HG02943 (cell line): ENCODE measurements around the gene GRM8.

Experiments
- ATAC-seq: cut with Tn5 transposase; IDR thresholded peaks from one replicate; pipeline ENCODE4 v1.9.1; 2021; ENCODE audit warnings: mild to moderate bottlenecking, low read depth, moderate library complexity; ENCODE audit not compliant: unreplicated experiment

Gene GRM8

DNA sequence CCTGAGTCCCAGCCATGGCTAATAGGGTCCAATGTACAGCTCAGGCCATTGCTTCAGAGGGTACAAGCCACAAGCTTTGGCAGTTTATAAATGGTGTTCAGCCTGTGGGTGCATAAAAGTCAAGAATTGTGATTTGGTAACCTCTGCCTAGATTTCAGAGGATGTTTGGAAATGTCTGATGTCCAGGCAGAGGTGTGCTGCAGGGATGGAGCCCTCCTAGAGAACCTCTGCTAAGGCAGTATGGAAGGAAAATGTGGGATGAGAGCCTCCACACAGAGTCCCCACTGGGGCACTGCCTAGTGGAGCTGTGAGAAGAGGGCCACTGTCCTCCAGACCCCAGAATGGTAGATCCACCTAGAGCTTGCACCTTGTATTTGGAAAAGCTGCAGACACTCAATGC, 779.9 kb downstream of the GRM8 start:
- ATAC-seq, result no peak

DNA sequence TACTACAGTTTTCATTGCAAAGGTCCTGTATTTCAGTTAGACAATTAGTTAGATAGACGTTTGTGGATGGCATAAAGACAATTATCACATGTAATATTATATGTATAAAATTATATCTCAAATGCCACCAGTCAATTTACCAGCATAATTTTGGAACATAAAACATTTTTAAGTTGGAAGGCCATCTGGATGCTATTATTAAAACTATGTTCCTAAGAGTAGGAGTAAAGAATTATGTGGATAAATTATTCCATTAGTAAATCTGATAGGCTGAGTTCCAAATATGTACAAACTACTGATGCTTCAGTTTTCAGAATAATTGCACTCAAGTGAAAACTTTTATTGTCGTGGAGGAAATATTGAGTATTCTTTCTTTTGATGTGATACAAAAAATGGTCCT, 790.3 kb downstream of the GRM8 start:
- no peak for ATAC-seq

DNA sequence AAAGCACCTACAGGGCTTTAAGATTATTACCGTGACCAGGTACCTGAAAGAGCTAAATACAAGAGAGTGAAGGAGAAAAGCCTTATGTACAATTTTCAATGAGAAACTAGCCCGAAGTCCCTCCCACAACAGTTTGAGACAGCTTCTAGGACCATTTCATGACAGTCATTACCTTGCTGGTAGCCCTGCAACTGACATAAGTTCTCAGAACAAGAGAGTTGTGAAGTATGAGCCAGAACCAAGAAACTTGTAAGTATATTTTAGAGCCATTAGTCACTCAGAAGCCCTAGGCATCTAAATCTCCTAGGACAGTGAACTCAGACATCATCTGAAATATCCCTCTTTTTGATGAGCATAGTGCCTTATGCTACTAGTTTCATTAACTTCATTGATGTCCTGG, 792.1 kb downstream of the GRM8 start:
- ATAC-seq, result no peak

DNA sequence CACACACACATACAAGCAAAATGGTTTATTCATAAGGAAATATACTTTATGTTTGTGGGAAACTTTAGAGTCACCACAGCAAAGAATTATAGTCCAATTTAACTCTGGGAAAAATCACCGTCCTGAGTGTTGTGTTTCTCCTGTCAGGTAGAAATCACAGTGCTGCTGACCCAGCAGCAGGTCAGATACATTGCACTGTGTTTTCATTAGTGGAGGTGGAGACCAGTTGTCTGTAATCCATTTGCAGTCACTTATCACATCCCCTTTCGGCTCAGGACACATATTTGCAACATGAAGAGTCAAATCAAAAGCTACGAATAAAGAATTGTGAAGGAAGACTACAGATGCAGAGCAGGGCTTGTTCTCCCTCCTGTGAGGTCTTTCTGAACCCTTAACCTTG, 799.6 kb downstream of the GRM8 start:
- ATAC-seq, result no peak

DNA sequence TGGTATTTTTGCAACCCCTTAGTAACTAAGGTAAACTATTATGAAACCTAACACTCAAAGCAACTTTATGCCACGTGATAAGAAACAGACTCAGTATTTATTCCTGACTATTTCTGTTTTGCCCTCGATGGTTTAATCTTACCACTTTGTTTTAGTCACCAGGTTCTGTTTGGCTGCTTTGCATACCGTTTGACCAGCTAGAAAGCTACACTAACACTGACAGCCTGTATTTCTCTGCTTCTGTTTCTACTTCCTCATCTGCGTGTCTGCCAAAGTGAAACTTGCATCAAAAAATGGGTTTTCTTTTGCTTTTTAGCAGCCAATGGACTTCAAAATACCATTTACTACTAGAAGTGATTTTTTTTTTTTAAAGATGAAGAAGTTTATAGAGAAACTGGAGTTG, 802.5 kb downstream of the GRM8 start:
- ATAC-seq, result peak; percentile 91

DNA sequence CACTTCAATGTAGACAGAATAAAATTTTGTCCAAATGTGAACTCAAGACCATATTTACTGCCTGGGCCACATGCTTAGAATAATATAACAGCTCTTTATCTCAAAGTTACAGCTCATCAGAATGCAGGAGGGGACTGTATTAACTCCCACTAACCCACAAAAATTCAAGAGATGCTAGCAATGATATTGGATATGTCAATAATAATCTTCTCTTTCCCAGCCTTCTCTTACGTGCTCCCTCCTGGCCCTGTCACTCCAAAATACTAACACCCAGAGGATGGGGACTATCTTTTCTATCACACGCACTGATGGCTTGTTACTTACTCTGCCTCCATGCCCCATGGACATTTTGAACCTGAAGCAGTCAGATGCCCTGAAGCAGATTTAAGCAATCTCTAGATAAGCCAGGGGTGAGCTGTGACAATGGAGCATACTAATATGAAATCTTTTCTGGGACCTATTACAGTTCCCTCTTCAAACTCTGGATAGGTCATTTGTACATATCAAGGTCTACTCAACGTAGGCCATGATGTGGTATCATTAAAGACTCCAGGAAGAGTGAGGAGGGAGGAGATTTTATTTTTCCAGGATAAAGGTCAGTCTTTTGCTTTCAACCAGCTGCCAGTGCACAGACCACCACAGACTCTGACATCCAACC, 803.0 kb downstream of the GRM8 start:
- ATAC-seq, result peak; percentile 4

DNA sequence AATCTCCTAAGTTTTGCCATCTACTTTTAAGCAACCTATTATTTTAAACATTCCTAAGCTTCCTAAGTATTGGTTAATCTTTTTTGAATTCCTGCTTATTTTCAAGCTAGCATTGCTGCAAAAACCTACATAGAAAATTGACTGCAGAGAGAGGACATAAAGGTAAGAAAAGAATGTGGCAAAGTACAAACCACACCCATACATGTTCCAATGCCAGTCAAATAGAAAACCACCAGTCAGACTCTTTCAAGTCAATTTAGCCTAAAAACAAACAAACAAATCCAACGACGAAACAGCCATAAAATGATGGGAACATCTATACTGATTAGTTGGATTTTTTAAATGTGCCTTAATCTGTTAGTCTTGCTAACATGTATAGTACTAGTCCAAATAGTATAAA, 804.8 kb downstream of the GRM8 start:
- ATAC-seq, result no peak

DNA sequence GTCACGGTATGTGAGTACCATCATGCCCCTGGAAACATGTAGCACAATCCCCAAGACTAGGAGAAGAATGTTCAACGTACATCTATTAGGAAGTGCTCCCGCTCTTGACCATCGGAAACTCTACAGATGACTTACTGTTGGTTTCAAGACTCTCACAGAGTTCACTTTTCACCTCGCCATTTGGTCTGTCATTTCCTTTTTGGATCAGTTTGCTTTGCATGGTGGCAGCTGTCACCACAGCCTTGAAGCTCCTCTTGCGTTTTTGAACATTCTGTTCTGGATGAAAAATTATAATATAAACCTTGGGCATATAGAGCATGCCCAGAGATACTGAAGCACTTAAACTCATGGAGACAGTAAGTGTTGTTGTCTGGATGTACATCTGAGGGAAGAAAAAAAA, 806.8 kb downstream of the GRM8 start:
- no peak for ATAC-seq

DNA sequence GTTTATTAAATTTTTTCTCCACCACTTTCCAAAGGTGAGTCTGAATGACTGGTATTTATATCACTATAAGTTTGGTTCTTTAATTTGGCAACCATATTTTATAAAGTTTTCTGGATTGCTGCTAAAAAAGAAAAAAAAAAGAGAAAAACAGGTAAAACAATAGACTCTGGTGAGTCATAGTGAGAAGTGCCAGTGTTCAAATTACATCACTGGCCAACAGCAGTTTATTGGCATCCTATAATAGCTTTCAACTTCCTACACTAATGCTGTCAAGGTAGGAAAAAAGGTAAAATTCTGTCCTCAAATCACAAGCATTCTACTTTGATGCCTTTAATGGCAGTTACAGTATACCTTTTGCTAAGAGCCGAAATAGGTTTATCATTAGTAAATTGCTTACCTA, 808.8 kb downstream of the GRM8 start:
- no peak for ATAC-seq

DNA sequence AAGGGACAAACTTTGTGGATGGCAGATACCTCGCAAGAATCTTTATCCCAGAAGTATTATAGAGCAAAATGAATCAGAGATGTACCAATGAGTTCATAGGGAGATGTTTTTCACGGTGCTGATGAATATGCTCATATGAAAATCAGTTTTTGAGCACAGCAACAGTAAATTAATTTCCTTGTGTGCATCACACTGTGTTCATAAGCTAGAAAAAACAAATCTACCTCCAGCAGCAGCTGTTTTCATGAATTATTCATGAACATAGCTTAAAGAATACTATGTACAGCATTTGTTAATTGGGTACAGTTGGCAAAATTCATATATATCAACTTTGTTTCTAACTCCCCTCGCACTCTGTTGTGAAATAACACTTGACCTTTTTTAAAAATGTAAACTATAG, 809.8 kb downstream of the GRM8 start:
- no peak for ATAC-seq

DNA sequence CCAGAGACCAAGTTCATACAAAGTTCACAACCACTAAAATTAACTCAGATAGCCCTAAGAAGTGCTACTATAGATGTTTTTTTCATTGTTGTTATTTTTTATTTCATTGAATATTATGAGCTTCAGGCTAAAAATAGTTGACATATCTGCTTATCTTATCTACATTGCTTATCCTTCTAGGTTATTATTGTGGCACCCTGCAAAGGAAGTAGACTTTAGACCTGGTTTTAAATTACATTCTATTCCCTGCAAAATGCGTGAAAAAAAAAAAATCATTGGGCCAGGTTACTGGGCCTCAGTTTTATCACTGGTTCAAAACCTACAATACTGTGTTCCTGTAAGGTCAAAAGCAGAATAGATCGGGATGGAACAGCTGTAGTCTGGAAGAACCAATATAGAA, 811.0 kb downstream of the GRM8 start:
- ATAC-seq, result no peak

DNA sequence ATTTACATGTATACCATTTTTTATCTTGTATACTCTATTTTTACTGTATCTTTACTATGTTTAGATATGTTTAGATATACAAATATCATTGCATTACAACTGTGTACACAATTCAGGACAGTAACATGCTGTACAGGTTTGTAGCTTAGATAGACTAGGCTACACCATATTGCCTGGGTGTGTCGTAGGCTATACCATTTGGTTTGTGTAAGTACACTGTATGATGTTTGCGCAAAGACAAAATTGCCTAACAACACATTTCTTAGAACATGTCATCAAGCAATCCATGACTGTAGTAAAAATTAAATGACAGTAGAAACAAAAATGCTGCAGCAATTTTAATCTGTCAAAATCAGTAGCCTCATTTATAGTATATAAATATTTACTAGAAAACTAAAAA, 812.2 kb downstream of the GRM8 start:
- ATAC-seq, result no peak

DNA sequence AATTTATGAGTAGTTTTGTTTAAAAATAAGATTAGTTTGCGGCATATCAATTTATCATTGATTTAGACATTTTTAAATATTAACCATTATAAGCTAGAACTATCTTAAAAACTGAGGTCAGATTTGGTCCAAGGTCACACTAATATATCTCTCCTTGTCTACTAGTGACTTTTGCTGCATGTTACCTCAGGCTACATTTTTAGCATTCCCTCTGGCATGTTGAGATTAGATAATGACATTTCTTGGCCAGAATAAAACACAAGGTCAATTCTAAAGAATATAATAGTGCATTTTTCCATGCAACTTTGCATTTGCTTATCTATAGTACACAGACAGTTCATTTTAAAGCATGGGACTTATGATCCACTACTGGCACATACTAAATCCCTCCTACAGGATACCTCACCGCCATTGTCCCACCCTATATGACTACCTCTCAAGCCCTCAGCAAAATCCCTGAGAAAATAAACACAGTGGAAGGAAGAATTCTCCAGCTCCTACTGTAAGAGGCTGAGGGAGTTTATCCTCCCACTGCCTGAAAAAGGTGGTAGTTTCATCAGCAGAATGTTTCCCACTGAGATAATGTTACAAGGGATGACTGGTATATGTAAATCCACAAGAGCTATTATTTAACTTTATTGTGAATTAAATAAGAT, 816.4 kb downstream of the GRM8 start:
- ATAC-seq, result no peak

DNA sequence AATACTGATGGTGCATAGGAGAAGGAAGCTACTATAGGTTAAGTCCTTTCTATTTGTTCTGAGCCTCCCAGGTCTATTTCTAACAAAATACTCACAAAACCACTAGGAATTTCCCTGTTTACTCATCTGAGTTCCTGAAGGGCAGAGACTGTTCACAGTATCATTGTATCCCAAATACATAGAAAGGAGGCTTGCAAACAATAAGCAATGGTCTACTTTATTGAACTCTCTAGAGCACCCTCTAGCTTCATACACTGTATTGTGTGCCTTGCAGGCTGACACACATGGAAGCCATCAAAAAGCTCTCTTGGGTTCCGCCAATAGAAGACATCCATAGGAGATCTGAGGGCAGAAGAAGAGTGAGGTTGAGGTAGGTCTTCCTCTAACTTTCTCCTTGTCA, 826.1 kb downstream of the GRM8 start:
- ATAC-seq, result no peak

DNA sequence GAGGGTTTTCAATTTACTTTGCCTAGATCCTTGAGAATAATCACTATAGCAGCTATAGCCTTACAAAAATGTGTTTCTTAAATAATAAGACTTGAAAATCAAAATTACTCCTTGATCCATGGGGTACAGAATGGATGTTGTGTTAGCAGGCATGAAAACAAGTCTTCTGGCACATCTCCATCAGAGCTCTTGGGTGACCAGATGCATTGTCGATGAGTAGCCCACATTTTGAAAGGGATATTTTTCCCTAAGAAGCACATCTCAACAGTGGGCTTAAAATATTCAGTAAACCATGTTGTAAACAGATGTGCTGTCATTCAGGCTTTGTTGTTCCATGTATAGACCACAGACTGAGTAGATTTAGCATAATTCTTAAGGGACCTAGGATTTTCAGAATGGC, 827.8 kb downstream of the GRM8 start:
- no peak for ATAC-seq

DNA sequence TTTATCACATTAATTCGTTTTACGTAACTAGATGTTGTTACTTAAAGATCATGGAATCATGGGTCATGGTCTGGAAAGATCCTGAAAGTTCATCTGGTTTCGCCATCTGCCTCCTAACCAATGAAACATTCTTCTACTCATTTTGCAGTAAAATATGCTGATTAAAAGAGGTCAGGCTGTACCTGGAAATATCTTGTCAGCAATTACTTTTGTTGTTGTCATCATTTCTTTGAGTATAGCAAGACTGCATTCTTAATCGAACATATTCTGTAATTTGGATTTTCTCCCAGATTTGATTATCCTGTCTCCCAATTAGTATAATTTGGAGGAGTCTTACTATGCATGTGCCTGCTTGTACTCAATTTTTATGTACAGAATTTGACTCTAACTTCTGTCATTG, 833.7 kb downstream of the GRM8 start:
- ATAC-seq, result no peak

DNA sequence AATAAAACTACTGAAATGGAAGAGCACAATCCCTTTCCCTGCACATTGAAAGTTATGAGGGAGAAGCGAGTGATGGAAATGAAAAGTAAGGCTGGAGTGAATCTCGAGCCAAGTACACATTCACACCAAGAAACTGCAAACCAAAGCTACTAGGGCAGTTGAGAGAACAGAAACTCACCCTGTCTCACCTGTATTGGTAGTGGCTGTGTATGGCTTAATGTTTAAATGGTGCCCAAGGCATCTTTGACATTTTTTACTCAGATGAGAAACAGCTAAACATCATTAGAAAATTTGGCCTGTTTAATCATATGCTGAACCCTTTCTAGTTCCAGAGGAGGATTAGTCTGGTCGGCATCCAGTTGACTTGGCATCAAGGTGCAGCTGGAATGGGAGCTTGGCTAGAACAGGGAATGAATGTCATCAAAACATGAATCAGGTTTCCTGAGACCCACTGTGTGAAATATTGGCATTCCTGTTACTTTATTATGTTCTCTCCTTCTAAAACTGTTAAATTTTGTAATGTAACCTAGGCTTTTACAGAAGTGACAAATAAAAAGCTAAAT, 840.8 kb downstream of the GRM8 start:
- peak; percentile 67 for ATAC-seq

DNA sequence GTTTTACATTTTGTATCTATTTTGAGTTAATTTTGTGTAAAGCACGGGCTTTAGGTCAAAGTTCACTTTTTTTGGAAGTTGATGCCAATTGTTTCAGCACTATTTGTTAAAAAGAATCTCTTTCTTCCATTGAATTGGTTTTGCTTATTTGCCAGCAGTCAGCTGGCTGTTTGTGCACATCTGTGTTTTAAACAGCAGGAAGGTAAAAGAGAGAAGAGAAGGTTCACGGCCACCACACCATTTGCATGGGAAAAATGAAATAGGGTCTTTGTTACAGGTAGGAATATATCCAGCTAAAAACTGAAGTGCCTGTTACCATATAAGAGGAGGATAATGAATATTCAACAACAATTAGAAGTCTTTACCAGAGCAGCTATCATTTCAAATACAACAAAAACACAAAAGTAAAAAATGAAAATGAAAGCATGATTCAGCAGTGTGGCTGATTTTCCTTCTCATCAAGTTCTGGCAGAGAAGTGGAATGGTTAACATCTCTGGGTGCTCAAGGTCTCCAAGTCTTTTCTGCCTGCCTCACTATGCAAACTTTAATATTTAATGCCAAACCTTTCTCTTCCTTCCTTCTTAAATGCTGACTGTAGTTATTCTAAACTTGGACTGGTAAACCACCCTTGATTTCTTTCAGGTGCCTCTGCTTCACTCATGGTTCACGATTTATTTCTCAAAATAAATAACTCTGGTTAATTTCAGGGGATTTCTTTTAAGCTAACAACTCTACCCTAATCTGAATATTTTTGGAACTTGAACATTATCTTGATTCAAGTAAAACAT, 841.5 kb downstream of the GRM8 start:
- peak; percentile 73 for ATAC-seq

DNA sequence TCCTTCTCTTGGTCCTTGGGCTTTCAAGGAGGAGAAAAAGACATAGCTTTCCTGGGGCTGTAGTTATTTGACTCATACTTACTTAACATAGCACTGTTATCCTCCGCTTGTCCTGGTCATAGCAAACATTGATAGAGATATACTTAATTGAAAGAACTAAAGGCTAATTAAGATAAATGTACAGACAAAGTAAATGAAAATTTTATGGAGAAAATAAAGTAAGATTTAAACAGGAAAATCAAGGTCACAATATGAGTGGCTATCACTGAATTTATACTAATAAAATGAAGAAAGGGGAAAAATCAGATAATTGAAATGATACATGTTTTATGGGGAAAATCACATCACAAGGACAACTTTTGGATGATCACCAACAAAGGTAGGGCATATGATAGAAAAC, 849.7 kb downstream of the GRM8 start:
- ATAC-seq, result no peak

DNA sequence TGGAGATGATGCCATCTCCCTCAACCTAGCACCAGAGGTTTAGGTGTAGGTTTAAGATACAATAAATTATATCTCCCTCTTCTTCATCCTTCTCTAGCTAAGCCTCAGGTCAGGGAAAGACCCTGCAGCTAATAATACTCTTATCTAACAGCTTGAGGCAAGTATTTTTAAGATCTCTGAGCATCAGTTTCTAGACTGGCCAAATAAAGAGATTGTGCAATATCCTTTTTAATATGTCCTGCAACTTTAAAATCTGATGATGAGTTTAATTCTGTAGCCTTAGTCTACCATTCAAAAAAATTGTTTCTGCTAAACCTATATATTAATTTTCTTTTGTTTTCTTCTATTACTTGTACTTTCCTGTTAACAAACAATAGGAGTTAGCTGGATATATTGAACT, 850.8 kb downstream of the GRM8 start:
- ATAC-seq, result no peak

DNA sequence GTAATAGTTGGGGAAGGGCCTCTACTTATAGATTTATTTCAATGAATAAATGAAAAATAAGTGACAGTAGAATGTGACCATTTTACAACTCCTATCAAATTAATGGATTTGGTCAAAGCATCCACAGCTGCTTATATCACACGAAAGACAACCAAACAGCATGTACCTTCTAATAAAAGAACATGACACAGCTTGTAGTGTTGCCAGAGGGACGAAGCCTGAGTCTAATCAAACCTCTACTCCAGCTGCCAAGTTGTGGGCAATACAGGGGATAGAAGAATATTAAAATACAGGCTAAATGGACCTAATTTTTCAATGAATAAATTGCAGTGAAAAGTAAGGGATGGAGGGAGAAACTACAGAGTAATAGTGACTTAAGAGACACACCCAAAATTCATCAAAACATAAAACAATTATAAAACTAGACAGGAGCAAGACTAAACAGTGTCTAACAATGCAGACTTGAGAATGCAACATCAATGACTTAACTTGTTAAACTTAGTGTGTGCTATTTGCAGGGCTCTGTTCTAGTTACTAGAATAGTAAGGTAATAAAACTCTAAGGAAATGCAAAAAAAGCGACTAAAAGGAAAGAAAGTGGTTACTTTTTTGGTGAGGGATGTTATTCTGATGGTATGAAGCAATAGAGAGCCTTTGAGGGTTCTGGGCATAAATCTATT, 853.8 kb downstream of the GRM8 start:
- no peak for ATAC-seq
